ENCODE data around the gene MIAT.

Gene MIAT

DNA sequence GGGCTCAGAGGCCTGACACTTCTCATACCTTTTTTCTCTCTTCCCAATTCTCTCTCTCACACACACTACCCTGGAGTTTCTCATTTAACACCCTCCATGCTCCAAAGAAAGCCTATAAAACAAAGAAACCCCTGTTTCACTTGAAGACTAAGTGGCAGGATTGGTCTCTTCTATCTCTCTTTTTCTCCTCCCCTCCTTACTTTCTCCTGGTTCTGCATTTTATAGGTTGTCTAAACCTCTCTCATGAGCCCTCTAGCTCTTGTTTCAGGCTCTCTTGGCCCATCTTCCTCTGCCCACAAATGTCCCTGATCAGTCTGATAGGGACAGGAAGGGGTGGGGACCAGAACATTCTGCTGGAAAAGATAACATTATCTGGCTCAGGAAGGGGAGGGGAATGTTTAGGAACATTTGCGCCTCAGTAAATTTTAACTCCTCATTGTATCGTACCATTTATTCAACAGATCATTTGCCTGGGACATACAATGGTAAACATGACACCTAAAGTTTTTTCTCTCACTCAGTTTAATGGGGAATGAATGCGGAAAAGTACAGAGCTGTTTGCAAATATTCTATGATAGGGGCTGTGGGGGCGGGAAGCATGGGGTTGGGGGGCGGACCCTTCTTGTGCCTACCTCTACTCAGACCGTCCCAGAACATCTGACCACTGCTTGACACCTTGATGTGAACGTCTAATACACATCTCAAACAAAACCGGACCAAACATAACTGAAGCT is 24.8 kb upstream of the MIAT start:
- no peak for DNase-seq

GRCh38 chr22:26634189-26634588 is 23.2 kb upstream of the MIAT start:
- no peak for DNase-seq

DNA sequence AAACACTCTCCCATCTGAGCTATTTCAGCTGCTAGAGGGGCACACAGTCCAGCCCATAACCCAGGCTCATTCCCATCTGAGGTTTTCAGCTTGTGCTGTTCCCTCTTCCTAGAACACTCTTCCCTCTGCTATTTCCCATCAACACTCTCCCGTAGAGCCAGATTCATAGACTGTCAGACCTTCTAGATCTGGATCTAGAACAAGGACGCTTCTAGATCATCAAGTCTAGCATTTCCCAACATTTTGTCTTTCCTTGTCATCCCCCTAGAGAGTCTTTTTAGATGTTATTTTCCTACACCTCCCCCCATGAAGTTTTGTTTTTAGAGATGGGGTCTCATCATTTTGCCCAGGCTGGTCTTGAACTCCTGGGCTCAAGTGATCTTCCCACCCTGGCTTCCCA is 22.3 kb upstream of the MIAT start:
- no peak for DNase-seq

DNA sequence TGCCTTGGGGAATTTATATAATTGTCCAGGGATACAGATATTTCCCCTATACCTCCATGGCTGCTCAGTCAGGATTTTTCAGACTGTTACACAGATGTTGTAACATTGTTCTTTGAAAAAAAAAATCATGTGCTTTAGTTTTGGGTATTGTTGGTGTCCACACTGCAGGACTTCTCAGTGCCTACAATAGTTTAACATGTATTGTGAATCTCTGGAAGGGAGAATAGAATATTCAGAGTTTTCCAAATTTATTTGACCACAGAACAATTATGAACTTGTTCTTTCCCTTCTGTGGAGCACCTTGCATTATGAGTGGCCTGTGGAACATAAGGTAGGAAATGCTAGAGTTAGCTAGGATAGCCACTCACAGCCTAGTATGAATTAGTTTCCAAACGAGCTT is 21.1 kb upstream of the MIAT start:
- no peak for DNase-seq

- no peak for DNase-seq
Observed at GRCh38 chr22:26642465-26643417, 14.6 kb upstream of the MIAT start.

GRCh38 chr22:26643418-26644100 is 13.8 kb upstream of the MIAT start:
- DNase-seq = no peak

DNA sequence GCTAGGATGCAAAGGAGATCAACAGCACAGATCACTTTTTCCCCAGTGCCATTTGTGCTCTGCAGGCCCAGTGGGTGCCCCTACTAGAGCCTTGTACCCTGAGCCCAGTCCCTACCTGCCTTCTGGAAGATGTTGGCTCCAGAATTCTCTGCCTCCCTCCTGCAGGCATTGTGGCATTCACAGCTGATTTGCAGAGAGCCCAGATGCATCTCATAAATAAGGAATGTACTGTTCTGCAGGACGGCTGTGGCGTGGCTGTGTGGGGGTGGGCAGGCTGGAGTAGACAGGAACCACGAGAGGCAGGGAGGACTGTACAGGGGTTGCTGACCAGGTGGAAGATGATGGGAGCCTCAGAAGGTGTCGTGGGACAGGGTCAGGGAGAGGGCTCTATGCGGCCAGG is 11.2 kb upstream of the MIAT start:
- no peak for DNase-seq

GRCh38 chr22:26648011-26648497 is 9.3 kb upstream of the MIAT start:
- no peak for DNase-seq

- DNase-seq = no peak
Observed at GRCh38 chr22:26648528-26649388, 8.6 kb upstream of the MIAT start.

DNA sequence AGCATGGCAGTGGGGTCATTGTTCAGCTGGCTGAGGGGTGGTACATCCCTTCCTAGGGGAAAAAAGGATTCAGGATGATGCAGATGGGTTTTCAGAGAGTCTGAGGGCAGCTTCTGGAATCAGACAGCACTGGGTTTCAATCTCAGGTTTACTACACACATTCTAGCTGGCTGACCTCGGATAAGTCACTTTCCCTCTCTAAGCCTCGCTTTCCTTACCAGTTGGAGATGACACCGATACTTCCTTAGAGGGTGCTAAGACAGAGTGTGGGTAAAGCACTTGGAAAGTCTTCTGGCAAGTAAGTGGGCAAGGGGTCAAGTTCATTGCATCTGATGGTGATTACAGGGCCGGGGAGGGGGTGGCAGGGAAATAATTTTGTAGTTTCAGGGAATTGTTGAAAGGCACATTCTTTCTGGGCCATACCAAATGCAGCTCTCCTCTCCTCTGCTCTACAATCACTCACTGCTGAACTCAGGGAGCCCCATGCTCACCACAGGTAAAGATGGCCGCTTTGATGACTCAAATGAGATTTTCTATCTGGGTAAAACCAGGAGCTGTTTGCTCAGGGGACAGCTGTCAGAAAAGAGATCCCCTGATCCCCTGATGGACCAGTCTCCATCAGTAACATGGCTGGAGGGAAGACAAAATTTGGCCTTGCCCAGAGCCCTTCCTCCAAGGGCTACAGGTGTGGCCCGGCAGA is 6.5 kb upstream of the MIAT start:
- DNase-seq = no peak

GRCh38 chr22:26651815-26652214 is 5.6 kb upstream of the MIAT start:
- no peak for DNase-seq

- no peak for DNase-seq
Observed at GRCh38 chr22:26658161-26658560, 773 bp downstream of the MIAT start.

- DNase-seq = no peak
Observed at GRCh38 chr22:26658671-26659478, 1.5 kb downstream of the MIAT start.

GRCh38 chr22:26660356-26660755 is 3.0 kb downstream of the MIAT start:
- no peak for DNase-seq

GRCh38 chr22:26660961-26661578 is 3.7 kb downstream of the MIAT start:
- DNase-seq = no peak

GRCh38 chr22:26662160-26662559 is 4.8 kb downstream of the MIAT start:
- no peak for DNase-seq

DNA sequence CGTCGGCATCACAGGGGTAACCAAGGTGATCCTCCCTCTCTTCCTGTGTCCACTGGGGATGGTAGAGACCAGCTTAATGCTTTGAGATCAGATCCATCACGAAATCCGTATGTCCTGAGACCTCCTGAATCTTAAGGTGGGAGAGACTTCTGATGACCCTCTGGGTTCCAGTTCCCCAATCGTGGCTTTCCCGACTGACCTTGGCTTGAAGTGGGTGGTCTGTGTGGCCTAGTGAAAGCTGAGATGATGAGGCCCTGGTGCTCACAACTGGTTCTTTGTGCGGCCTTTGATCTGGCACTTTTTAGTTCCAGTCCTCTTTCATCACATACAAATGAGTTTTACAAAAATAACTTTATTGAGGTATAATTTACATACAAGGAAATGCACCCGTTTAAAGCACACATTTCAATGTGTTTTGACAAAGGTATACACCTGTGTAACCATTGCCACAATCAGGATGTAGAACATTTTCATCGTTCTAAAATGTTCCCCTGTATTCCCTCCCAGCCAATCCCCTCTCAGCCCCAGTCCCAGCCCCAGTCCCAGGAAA is 6.1 kb downstream of the MIAT start:
- no peak for DNase-seq

DNA sequence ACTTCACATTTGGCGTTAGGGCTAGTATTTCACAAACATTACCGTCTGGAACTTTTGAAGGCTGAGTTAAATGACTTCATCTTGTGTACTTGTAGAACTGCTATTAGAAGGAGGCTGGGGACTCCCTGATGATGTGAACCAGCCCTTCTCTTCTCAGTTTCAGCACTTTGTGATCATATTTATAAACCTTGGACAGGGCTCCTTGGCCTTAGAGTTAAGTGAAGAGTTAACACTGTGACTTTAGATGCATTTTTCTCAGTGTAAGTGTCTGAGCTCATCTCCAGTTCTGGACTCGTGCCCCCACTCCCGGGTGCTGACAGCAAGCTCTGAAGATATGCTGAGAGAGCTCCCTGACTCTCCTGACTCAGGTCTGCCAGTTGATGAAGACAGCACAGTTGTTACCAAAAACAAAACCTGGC is 8.4 kb downstream of the MIAT start:
- no peak for DNase-seq

DNA sequence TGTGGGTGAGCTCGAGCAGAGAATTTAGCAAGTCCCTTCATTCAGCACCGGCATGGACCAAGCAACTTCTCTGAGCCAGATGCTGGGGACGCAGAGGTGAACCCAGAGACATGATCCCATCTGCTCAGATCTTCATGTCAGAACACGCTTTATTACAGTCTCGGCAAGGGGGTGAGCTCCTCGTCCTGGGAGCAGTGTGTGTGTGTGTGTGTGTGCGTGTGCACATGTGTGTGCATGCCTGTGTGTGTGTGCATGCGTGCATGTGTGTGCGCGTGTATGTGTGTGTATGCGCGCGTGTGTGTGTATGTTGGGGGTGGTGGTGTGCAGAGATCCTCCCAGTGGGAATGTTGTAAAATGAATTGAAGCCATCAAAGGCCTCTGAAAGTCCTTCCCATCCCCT is 9.8 kb downstream of the MIAT start:
- no peak for DNase-seq

DNA sequence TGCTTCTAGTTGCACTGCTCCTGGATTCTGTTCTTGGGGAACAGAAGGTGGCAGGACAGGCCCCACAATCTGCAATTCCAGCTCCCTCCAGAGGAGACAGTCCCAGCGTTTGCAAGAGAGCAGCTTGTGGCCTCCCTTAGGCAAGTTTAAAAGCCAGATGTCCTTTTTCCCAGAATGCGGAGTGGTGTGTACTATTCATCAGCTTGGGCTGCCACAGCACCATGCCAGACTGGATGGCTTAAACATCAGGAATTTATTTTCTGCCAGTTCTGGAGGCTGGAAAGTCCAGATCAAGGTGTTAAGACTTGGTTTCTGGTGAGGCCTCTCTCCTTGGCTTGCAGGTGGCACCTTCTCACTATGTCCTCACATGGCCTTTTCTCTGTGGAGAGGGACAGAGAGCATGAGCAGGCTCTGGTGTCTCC is 11.7 kb downstream of the MIAT start:
- DNase-seq = no peak
